Measurements from ENCODE around the gene UPK3B. TPM values are rescaled to one million over a fixed set of nuclear protein-coding genes. Genes with fewer than 3 reads are reported as not detected.
"Not testable (repeated sequence)": the region's sequence is repeated elsewhere in the genome, so short reads cannot be mapped to it uniquely, and the experiment has no call there.

Gene UPK3B
- total RNA-seq = 0.88 and 1.4 TPM in 2 replicates

DNA sequence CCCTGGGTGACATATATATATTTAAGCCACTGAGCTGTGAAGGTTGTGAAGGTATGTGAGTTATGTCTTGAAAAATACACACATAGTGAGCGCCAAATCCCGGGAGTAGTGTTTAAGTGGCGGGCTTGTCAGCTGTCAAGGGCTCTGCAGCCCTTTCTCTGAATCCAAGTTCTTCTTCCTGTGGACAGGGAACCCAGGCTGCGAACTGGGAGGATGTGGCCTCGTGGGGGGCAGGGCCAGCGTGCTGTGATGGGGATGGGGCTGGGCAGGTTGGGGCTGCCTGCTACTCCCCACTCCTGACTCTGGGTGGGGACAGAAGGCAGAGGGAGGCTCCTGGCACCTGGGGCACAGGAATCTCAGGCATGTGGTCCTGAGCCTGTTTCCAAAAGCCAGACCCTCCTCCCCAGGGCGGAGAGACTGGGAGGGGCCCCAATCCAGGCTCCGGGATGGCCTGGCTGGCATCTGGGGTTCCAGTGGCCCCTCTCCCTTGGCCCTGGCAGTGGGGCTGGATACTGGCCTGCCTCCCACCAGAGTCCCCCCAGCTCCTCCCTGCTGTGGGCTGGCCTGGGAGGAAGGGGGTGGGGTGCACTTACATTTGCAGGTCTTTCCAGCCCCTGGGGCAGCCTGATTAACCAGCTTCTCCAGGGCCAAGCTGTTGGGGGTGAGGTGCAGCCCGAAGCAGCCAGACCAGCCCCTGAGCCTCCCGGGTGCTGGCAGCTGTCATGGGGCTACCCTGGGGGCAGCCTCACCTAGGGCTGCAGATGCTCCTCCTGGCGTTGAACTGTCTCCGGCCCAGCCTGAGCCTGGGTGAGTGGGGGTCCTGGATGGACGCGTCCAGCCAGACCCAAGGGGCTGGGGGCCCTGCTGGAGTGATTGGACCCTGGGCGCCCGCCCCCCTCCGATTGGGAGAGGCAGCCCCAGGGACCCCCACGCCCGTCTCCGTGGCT is at the start of gene UPK3B:
Gene UPK3B, plus strand, starts transcription at position 622 of the 947 bp plus-strand sequence. Its CDS starts 101 bp downstream, at position 723.
- TF ChIP-seq, protein P1, sequence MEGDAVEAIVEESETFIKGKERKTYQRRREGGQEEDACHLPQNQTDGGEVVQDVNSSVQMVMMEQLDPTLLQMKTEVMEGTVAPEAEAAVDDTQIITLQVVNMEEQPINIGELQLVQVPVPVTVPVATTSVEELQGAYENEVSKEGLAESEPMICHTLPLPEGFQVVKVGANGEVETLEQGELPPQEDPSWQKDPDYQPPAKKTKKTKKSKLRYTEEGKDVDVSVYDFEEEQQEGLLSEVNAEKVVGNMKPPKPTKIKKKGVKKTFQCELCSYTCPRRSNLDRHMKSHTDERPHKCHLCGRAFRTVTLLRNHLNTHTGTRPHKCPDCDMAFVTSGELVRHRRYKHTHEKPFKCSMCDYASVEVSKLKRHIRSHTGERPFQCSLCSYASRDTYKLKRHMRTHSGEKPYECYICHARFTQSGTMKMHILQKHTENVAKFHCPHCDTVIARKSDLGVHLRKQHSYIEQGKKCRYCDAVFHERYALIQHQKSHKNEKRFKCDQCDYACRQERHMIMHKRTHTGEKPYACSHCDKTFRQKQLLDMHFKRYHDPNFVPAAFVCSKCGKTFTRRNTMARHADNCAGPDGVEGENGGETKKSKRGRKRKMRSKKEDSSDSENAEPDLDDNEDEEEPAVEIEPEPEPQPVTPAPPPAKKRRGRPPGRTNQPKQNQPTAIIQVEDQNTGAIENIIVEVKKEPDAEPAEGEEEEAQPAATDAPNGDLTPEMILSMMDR (IDR thresholded peaks at IDR 0.05; ENCODE audit: extremely low read depth, low read depth, low read length) = no peak
- H3K27me3 ChIP-seq (ENCODE audit: insufficient read depth, low read length) = no peaks in the 10 kb centered on the region
- no peaks in the 10 kb centered on the region for H3K4me1 ChIP-seq (ENCODE audit: insufficient read depth, low read length)
- no peak within 1 kb of the TSS for H3K4me3 ChIP-seq (ENCODE audit: insufficient read depth, low read length)
- DNase-seq (ENCODE audit: insufficient read length, low spot score, missing footprints) = peak; percentile 89
- H3K79me2 ChIP-seq (ENCODE audit: insufficient read depth, low read length) = no peaks in the 10 kb centered on the region
- no peaks in the 10 kb centered on the region for H4K20me1 ChIP-seq (ENCODE audit: insufficient read depth, low read length)
- H3K4me2 ChIP-seq (ENCODE audit: insufficient read depth, low read length) = no peak within 1 kb of the TSS
- no peak within 1 kb of the TSS for H2AFZ ChIP-seq (ENCODE audit: low read length)
- no peak within 1 kb of the TSS for H3K27ac ChIP-seq (ENCODE audit: low read depth, low read length)
- H3K36me3 ChIP-seq (ENCODE audit: insufficient read depth, low read length) = no peaks in the 10 kb centered on the region
- no peaks in the 10 kb centered on the region for H3K9me3 ChIP-seq (ENCODE audit: low read depth, low read length)

DNA sequence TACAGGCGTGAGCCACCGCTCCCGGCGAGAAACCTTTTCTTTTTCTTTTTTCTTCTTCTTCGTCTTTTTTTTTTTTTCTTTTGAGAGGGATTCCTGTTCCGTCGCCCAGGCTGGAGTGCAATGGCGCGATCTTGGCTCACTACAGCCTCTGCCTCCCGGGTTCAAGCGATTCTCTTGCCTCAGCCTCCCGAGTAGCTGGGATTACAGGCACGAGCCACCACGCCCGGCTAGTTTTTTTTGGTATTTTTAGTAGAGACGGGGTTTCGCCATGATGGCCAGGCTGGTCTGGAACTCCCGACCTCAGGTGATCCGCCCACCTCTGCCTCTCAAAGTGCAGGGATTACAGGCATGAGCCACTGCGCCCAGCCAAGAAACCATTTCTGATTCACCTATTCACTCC is 49.6 kb upstream of the UPK3B start:
- H3K79me2 ChIP-seq (ENCODE audit: insufficient read depth, low read length); H3K27ac ChIP-seq (ENCODE audit: low read depth, low read length); H3K27me3 ChIP-seq (ENCODE audit: insufficient read depth, low read length); H3K4me3 ChIP-seq (ENCODE audit: insufficient read depth, low read length); DNase-seq (ENCODE audit: insufficient read length, low spot score, missing footprints); H3K4me2 ChIP-seq (ENCODE audit: insufficient read depth, low read length); H3K36me3 ChIP-seq (ENCODE audit: insufficient read depth, low read length); H3K4me1 ChIP-seq (ENCODE audit: insufficient read depth, low read length); H2AFZ ChIP-seq (ENCODE audit: low read length); H3K9me3 ChIP-seq (ENCODE audit: low read depth, low read length); H4K20me1 ChIP-seq (ENCODE audit: insufficient read depth, low read length): not testable (repeated sequence)

DNA sequence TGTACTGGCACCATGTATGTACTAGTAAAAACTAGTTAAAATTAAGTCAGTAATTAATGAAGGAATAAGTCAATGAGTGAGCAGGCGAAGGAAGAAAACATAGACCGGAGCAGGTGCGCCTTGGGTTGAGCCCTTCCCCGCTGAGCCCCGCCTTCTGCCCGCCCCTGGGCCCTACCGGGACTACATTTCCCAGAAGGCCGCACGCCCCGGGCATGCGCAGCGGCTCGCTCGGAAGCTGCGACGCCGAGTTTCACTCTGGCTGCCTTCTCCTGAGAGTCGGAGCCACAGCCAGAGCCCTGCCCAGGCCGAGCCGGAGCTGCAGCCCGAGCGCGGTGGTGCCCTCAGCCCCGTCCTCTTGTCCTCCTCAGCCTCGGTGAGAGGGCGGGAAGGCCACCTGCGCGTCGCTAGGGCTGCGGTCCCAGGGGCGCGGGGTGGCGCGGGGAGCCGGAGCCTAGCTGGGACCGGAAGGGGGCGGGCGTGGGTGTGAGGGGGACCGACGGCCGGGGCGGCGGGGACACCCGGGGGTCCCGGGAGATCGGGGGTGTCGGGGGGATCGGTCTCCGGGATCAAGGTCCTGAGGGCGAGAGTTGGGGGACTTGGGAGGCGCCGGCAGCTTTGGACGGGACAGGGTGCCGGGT is 48.8 kb upstream of the UPK3B start, which contains the start of gene DTX2:
Gene DTX2, plus strand, starts transcription at position 246 of the 638 bp plus-strand sequence. CDS start 18,801 bp downstream, outside the sequence.
- H4K20me1 ChIP-seq (ENCODE audit: insufficient read depth, low read length); H2AFZ ChIP-seq (ENCODE audit: low read length); DNase-seq (ENCODE audit: insufficient read length, low spot score, missing footprints); H3K36me3 ChIP-seq (ENCODE audit: insufficient read depth, low read length); H3K27ac ChIP-seq (ENCODE audit: low read depth, low read length); H3K9me3 ChIP-seq (ENCODE audit: low read depth, low read length); H3K4me1 ChIP-seq (ENCODE audit: insufficient read depth, low read length); H3K4me2 ChIP-seq (ENCODE audit: insufficient read depth, low read length); H3K79me2 ChIP-seq (ENCODE audit: insufficient read depth, low read length); H3K27me3 ChIP-seq (ENCODE audit: insufficient read depth, low read length): not testable (repeated sequence)
- H3K4me3 ChIP-seq (ENCODE audit: insufficient read depth, low read length) = peak within 1 kb of the TSS; percentile 63

DNA sequence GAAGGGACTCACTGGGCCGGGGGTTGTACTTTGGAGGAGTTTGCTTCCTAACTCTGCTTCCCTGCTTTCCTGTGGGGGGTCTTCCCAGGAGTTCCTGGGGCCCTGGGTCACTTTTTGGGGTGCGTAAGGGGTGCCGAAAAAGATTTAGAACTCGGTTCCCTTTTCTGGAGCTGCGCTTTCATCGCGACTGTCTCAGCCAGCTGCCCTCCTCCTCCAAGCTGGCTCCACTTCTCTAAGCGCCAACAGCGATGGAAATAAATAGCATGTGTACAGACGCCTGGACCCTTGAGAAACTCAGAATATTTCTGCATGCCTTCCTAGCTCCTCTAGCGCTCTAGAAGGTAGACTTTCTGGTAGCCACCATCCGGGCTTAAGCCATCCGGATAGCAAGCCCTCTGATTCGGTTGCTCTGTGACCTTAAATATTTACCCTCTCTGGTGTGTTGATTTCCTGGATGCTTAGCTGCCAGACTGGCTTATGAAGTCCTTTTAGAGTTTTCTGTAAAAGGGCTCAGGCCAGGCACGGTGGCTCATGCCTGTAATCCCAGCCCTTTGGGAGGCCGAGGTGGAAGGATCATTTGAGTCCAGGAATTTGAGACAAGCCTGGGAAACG is 48.0 kb upstream of the UPK3B start:
- not testable (repeated sequence) for H2AFZ ChIP-seq (ENCODE audit: low read length); H3K36me3 ChIP-seq (ENCODE audit: insufficient read depth, low read length); DNase-seq (ENCODE audit: insufficient read length, low spot score, missing footprints); H3K27ac ChIP-seq (ENCODE audit: low read depth, low read length); H3K4me1 ChIP-seq (ENCODE audit: insufficient read depth, low read length); H3K4me2 ChIP-seq (ENCODE audit: insufficient read depth, low read length); H3K79me2 ChIP-seq (ENCODE audit: insufficient read depth, low read length); H3K4me3 ChIP-seq (ENCODE audit: insufficient read depth, low read length); H3K27me3 ChIP-seq (ENCODE audit: insufficient read depth, low read length); H4K20me1 ChIP-seq (ENCODE audit: insufficient read depth, low read length); H3K9me3 ChIP-seq (ENCODE audit: low read depth, low read length)

DNA sequence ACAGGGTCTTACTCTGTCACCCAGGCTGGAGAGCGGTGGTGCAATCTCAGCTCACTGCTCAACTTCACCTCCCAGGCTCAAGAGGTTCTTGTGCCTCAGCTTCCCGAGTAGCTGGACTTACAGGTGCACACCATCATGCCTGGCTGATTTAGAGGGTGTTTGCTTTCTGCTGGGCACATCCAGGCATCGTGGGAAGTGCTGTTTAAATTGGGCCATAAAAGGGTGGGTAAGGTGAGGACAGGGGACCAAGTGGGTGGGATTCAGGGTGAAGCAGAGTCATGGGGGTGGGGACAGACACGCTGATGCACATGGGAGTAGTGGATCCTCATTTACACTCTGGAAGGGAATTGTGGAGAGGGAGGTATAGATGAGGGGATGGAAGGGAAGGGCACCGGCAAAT is 45.4 kb upstream of the UPK3B start:
- not testable (repeated sequence) for H2AFZ ChIP-seq (ENCODE audit: low read length); H3K27ac ChIP-seq (ENCODE audit: low read depth, low read length); DNase-seq (ENCODE audit: insufficient read length, low spot score, missing footprints); H3K4me3 ChIP-seq (ENCODE audit: insufficient read depth, low read length); H3K79me2 ChIP-seq (ENCODE audit: insufficient read depth, low read length); H4K20me1 ChIP-seq (ENCODE audit: insufficient read depth, low read length); H3K27me3 ChIP-seq (ENCODE audit: insufficient read depth, low read length); H3K4me2 ChIP-seq (ENCODE audit: insufficient read depth, low read length); H3K4me1 ChIP-seq (ENCODE audit: insufficient read depth, low read length); H3K9me3 ChIP-seq (ENCODE audit: low read depth, low read length); H3K36me3 ChIP-seq (ENCODE audit: insufficient read depth, low read length)

DNA sequence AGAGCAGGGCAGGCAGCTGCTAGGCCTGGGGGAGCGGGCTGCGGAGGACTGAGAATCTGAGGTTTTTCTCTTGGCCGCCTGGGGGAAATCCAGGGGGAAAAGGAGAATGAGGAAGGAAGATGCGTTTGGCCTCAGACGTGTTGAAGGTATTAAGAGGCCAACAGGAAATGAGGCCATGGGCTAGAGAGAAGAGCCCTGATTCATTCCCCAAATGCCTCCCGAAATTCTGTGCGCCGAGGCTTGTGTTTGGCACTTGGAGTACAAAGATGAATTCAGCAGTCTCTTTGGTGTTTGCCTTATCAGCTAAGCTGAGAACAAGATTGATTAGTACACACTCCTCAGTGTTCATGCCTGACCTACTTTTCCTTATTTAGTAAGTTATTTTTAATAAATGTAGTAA is 44.4 kb upstream of the UPK3B start:
- not testable (repeated sequence) for H3K4me1 ChIP-seq (ENCODE audit: insufficient read depth, low read length); H2AFZ ChIP-seq (ENCODE audit: low read length)

DNA sequence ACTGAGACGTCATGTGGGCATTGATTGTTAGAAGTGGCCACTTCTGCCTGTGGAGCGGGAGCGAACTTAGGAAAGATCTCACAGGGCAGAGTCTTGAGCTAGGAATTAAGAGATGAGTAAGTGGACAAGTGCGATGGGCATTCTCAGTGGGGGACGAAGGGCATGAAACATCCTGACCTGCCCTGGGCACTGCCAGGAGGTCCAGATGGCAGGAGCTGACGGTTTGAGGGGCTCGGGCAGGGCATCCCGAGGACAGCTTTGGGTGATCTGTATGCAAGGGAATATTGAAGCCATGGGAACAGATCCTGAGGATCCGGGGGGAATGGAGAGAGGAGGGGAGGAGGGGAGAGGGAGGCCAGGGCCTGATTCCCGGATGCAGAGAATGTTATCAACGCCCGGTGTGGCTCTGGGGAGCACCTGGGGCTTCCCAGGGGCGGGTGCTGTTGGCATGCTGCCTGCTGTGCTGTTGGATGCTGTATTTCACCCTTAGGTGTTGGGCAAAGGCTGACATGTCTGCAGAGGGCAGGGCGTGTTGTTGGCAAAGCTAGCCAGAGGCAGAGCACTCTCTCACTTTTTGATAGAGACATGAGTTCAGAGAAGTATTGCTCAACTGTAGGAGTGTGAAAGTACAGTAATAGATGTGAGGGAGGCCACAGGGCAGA is 42.5 kb upstream of the UPK3B start:
- not testable (repeated sequence) for H3K4me1 ChIP-seq (ENCODE audit: insufficient read depth, low read length); H3K79me2 ChIP-seq (ENCODE audit: insufficient read depth, low read length); H3K4me3 ChIP-seq (ENCODE audit: insufficient read depth, low read length); H3K9me3 ChIP-seq (ENCODE audit: low read depth, low read length); H2AFZ ChIP-seq (ENCODE audit: low read length); H3K36me3 ChIP-seq (ENCODE audit: insufficient read depth, low read length); H3K27ac ChIP-seq (ENCODE audit: low read depth, low read length); H3K4me2 ChIP-seq (ENCODE audit: insufficient read depth, low read length); H3K27me3 ChIP-seq (ENCODE audit: insufficient read depth, low read length); H4K20me1 ChIP-seq (ENCODE audit: insufficient read depth, low read length)
- DNase-seq (ENCODE audit: insufficient read length, low spot score, missing footprints) = peak; percentile 14

More for the DNA sequence above, 44.4 kb upstream of the UPK3B start:
- DNase-seq (ENCODE audit: insufficient read length, low spot score, missing footprints); H4K20me1 ChIP-seq (ENCODE audit: insufficient read depth, low read length); H3K4me2 ChIP-seq (ENCODE audit: insufficient read depth, low read length); H3K36me3 ChIP-seq (ENCODE audit: insufficient read depth, low read length); H3K27ac ChIP-seq (ENCODE audit: low read depth, low read length); H3K79me2 ChIP-seq (ENCODE audit: insufficient read depth, low read length); H3K27me3 ChIP-seq (ENCODE audit: insufficient read depth, low read length); H3K4me3 ChIP-seq (ENCODE audit: insufficient read depth, low read length); H3K9me3 ChIP-seq (ENCODE audit: low read depth, low read length): not testable (repeated sequence)
